Left ventricle myocardium inferior (tissue), 1 donor: ENCODE data around the gene KDM4D. TPM values are rescaled to one million over a fixed set of nuclear protein-coding genes. Genes with fewer than 3 reads are reported as not detected.

ENCODE experiments used
- DNase-seq: peaks from one replicate; pipeline ENCODE4 v3.0.0-alpha.2; 2020
- H3K27ac ChIP-seq: fragments of 200-600 bp; replicated peaks from 2 replicates; pipeline ENCODE4 v1.8.0; 2021
- H3K27me3 ChIP-seq: fragments of 200-600 bp; 2 replicates; pipeline ENCODE4 v1.8.0; 2021; ENCODE audit warnings: low read depth
- H3K36me3 ChIP-seq: fragments of 200-600 bp; 2 replicates; pipeline ENCODE4 v1.8.0; 2021
- H3K4me1 ChIP-seq: fragments of 200-600 bp; 2 replicates; pipeline ENCODE4 v1.8.0; 2021
- H3K4me3 ChIP-seq: fragments of 200-600 bp; 2 replicates; pipeline ENCODE4 v1.8.0; 2021; ENCODE audit warnings: mild to moderate bottlenecking, moderate library complexity
- H3K9me3 ChIP-seq: fragments of 200-600 bp; replicated peaks from 2 replicates; pipeline ENCODE4 v1.8.0; 2021
- intact Hi-C: fragments of 100-400 bp; cut with micrococcal nuclease; formaldehyde crosslinking; loops from one replicate; pipeline ENCODE4 v1.11.0; 2022
- total RNA-seq: library from RNA; stranded (reverse); fragmentation: NEBNext Ultra II Directional; extraction: Animal tissue kit (Norgen Biotek cat#: 25700); gene quantifications from one replicate; pipeline ENCODE4 v1.2.1, GENCODE V29; 2021
- TF ChIP-seq, protein P1 (sequence below): fragments of 200-600 bp; IDR thresholded peaks from 2 replicates; pipeline ENCODE4 v1.8.0; 2021; ENCODE audit warnings: antibody characterized with exemption, mild to moderate bottlenecking, borderline replicate concordance
- donor health status: DM: no; HTN: yes; CAD: no; lungs with severe emphysema.

Gene KDM4D
- total RNA-seq, 1 donor from 2014 or later = 0.69 TPM

DNA sequence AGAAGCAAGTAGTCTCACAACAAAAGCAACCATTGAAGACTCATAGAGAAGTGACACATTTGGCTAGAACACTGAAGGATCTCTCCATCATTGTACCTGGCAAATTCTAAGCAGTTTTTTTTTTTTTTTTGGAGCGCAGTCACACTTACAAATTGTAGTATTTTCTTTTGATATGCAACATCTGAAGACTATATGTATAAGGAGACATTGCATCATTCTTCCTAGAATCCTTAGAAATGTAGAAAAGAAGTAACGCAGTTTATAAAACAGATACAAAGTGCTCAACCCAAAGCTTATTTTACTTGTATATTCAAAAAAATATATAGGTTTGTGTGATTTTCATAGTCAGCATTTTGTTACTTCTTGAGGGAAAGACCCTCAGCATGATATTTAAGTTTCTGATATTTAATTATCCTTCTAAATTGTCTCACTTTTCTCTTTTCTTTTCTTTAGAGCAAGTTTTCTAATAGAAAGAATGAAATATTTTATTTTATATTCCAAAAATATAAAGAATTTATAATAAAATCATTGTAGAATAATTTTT, 20.0 kb downstream of the KDM4D start:
- Histone ChIP-seq H3K36me3 (peaks cover 10% of the 10 kb centered on the region), H3K27ac (no peak overlapping the region), H3K9me3 (no peaks in the 10 kb centered on the region), H3K4me1 (no peaks in the 10 kb centered on the region), H3K4me3 (no peak overlapping the region), H3K27me3 (no peaks in the 10 kb centered on the region)
- DNase-seq = no peak
- TF ChIP-seq, protein P1, sequence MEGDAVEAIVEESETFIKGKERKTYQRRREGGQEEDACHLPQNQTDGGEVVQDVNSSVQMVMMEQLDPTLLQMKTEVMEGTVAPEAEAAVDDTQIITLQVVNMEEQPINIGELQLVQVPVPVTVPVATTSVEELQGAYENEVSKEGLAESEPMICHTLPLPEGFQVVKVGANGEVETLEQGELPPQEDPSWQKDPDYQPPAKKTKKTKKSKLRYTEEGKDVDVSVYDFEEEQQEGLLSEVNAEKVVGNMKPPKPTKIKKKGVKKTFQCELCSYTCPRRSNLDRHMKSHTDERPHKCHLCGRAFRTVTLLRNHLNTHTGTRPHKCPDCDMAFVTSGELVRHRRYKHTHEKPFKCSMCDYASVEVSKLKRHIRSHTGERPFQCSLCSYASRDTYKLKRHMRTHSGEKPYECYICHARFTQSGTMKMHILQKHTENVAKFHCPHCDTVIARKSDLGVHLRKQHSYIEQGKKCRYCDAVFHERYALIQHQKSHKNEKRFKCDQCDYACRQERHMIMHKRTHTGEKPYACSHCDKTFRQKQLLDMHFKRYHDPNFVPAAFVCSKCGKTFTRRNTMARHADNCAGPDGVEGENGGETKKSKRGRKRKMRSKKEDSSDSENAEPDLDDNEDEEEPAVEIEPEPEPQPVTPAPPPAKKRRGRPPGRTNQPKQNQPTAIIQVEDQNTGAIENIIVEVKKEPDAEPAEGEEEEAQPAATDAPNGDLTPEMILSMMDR = no peak
- intact Hi-C loops = no loop called here

DNA sequence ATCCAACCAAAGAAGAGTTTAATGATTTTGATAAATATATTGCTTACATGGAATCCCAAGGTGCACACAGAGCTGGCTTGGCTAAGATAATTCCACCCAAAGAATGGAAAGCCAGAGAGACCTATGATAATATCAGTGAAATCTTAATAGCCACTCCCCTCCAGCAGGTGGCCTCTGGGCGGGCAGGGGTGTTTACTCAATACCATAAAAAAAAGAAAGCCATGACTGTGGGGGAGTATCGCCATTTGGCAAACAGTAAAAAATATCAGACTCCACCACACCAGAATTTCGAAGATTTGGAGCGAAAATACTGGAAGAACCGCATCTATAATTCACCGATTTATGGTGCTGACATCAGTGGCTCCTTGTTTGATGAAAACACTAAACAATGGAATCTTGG, 23.9 kb downstream of the KDM4D start:
- H3K27me3 ChIP-seq = no peaks in the 10 kb centered on the region
- H3K4me3 ChIP-seq = no peak overlapping the region
- H3K9me3 ChIP-seq = no peaks in the 10 kb centered on the region
- peaks cover 16% of the 10 kb centered on the region for H3K36me3 ChIP-seq
- intact Hi-C loops = no loop called here
- TF ChIP-seq, protein P1 = no peak
- H3K27ac ChIP-seq = no peak overlapping the region
- no peak for DNase-seq
- no peaks in the 10 kb centered on the region for H3K4me1 ChIP-seq

DNA sequence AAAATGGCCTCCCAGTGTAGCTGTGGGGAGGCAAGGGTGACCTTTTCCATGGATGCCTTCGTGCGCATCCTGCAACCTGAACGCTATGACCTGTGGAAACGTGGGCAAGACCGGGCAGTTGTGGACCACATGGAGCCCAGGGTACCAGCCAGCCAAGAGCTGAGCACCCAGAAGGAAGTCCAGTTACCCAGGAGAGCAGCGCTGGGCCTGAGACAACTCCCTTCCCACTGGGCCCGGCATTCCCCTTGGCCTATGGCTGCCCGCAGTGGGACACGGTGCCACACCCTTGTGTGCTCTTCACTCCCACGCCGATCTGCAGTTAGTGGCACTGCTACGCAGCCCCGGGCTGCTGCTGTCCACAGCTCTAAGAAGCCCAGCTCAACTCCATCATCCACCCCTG, 24.8 kb downstream of the KDM4D start:
- Histone ChIP-seq H3K4me3 (no peak overlapping the region), H3K36me3 (peaks cover 16% of the 10 kb centered on the region), H3K27ac (no peak overlapping the region), H3K9me3 (no peaks in the 10 kb centered on the region), H3K4me1 (no peaks in the 10 kb centered on the region), H3K27me3 (no peaks in the 10 kb centered on the region)
- intact Hi-C loops = no loop called here
- no peak for DNase-seq
- TF ChIP-seq, protein P1 = no peak

DNA sequence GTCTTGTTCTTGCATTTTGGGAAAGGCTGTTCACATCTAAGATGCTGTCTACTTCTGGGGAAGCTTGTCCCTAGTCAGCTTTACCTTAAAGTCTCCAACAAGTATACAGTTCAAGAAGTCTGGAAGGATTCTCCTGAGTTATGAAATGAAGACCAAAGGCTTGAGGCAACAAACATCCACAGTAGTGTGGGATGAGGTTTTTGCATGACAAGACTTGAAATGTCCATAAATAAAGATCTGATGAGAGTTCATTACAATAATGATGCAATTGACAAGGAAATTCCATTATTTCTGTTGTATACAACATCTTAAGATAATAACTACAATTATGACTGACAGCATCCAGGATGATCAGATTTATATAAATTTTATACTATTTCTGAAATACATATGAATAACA, 30.2 kb downstream of the KDM4D start:
- DNase-seq = no peak
- no peak overlapping the region for H3K4me3 ChIP-seq
- H3K27me3 ChIP-seq = no peaks in the 10 kb centered on the region
- H3K9me3 ChIP-seq = peaks cover 12% of the 10 kb centered on the region
- H3K4me1 ChIP-seq = no peaks in the 10 kb centered on the region
- H3K36me3 ChIP-seq = peaks cover 4% of the 10 kb centered on the region
- no peak overlapping the region for H3K27ac ChIP-seq
- TF ChIP-seq, protein P1 = no peak
- intact Hi-C loops = no loop called here

DNA sequence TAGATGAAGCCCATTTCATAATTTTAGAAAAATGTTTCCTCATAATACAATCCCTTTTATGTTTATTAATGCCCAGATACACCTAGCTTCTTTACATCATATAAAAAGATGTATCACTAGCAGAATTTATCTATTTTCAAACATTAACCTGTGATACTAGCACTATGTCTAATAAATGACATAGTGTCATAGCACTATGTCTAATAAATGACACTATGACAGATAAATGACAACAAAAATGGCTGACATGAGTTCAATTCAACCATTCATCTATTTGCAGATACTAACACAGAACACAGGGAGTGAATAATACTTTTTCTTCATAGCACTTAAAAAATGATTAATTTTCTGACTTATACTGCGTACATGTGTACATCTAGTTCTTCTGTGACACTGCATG, 32.1 kb downstream of the KDM4D start:
- peaks cover 12% of the 10 kb centered on the region for H3K9me3 ChIP-seq
- H3K27ac ChIP-seq = no peak overlapping the region
- intact Hi-C loops = no loop called here
- H3K36me3 ChIP-seq = no peaks in the 10 kb centered on the region
- H3K4me1 ChIP-seq = no peaks in the 10 kb centered on the region
- TF ChIP-seq, protein P1 = no peak
- H3K4me3 ChIP-seq = no peak overlapping the region
- no peak for DNase-seq
- no peaks in the 10 kb centered on the region for H3K27me3 ChIP-seq
